NCI-H1694 treated with DMSO at 0.1 percent for 48 hours (cell line): Measurements from ENCODE around the gene COL4A1.

ENCODE experiments used
- DNase-seq: peaks from one replicate; lab custom pipeline; 2025; lab: John Stamatoyannopoulos, UW

Gene COL4A1

GRCh38 chr13:110193491-110193890 is 113.5 kb downstream of the COL4A1 start:
- no peak for DNase-seq

GRCh38 chr13:110192472-110192871 is 114.5 kb downstream of the COL4A1 start:
- DNase-seq, result no peak

GRCh38 chr13:110187641-110188161 is 119.3 kb downstream of the COL4A1 start:
- DNase-seq, result no peak

- no peak for DNase-seq
These were observed 120.6 kb downstream of the COL4A1 start for GRCh38 chr13:110186231-110186855.

- no peak for DNase-seq
These were observed 121.3 kb downstream of the COL4A1 start for GRCh38 chr13:110185696-110186095.

GRCh38 chr13:110183910-110184309 is 123.0 kb downstream of the COL4A1 start:
- DNase-seq, result no peak

GRCh38 chr13:110182461-110182860 is 124.5 kb downstream of the COL4A1 start:
- no peak for DNase-seq

- DNase-seq, result no peak
These were observed 125.0 kb downstream of the COL4A1 start for GRCh38 chr13:110182003-110182402.

- no peak for DNase-seq
These were observed 127.2 kb downstream of the COL4A1 start for GRCh38 chr13:110179857-110180147.

- no peak for DNase-seq
These were observed 127.7 kb downstream of the COL4A1 start for GRCh38 chr13:110179116-110179856.

- no peak for DNase-seq
These were observed 129.2 kb downstream of the COL4A1 start for GRCh38 chr13:110177790-110178189.

- no peak for DNase-seq
These were observed 130.5 kb downstream of the COL4A1 start for GRCh38 chr13:110176431-110176830.

- no peak for DNase-seq
These were observed 133.6 kb downstream of the COL4A1 start for GRCh38 chr13:110173247-110173818.

- no peak for DNase-seq
These were observed 136.1 kb downstream of the COL4A1 start for GRCh38 chr13:110170882-110171281.

GRCh38 chr13:110170020-110170790 is 136.8 kb downstream of the COL4A1 start:
- no peak for DNase-seq

GRCh38 chr13:110168999-110169933 is 137.7 kb downstream of the COL4A1 start:
- no peak for DNase-seq

GRCh38 chr13:110166598-110166997 is 140.4 kb downstream of the COL4A1 start:
- no peak for DNase-seq

- no peak for DNase-seq
These were observed 142.3 kb downstream of the COL4A1 start for GRCh38 chr13:110164706-110165105.

- no peak for DNase-seq
These were observed 143.9 kb downstream of the COL4A1 start for GRCh38 chr13:110162866-110163658.

GRCh38 chr13:110162053-110162452 is 144.9 kb downstream of the COL4A1 start:
- no peak for DNase-seq
